Stomach (tissue), 4 donors: ENCODE measurements around the gene CLSTN3.

Experiments used
- EP300 ChIP-seq: sonication (generic); formaldehyde crosslinking; IDR thresholded peaks from one replicate; pipeline ENCODE4 v1.6.1; 2017; ENCODE audit warnings: antibody characterized with exemption
- POLR2A ChIP-seq, 4 donors: fragments of 450-650 bp; IDR thresholded peaks; one replicate each; pipeline ENCODE4 v1.6.1; 2016; ENCODE audit warnings: antibody characterized with exemption in 4 of 4, control low read depth in 2 of 4, mild to moderate bottlenecking in 1 of 4, moderate library complexity in 1 of 4
- POLR2AphosphoS5 ChIP-seq, 3 donors: sonication (generic); formaldehyde crosslinking; IDR thresholded peaks; one replicate each; pipeline ENCODE4 v1.6.1; 2016; ENCODE audit warnings: antibody characterized with exemption in 3 of 3
- TF ChIP-seq, protein P1 (sequence below), 7 experiments: fragments of 450-650 bp in 4 of 7; fragments of 200-600 bp in 3 of 7; sonication (generic) in 3 of 7; IDR thresholded peaks; one replicate each; pipeline ENCODE4 v1.5.1; 2016 to 2019; ENCODE audit warnings: antibody characterized with exemption in 7 of 7, control low read depth in 2 of 7, mild to moderate bottlenecking in 1 of 7

DNA sequence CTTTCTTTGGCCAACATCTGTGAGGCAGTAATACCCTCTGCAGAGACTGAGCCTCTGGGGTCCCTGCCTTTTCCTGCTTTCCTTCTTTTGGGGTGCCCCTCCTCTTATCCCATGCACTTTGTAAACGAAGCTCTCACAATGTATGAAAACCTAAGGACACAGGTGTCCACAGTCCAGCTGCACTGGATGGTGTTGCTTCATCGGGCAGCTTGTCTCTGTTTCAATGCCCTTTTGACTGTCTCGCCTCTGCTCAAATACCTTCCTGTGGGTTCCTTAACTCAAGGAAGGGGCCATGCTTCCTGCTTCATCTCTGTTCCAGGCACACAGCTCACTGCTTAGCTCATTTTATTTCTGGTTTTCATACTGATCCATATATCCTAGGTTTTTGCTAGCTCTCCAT, 27.6 kb upstream of the CLSTN3 start:
- TF ChIP-seq, protein P1, sequence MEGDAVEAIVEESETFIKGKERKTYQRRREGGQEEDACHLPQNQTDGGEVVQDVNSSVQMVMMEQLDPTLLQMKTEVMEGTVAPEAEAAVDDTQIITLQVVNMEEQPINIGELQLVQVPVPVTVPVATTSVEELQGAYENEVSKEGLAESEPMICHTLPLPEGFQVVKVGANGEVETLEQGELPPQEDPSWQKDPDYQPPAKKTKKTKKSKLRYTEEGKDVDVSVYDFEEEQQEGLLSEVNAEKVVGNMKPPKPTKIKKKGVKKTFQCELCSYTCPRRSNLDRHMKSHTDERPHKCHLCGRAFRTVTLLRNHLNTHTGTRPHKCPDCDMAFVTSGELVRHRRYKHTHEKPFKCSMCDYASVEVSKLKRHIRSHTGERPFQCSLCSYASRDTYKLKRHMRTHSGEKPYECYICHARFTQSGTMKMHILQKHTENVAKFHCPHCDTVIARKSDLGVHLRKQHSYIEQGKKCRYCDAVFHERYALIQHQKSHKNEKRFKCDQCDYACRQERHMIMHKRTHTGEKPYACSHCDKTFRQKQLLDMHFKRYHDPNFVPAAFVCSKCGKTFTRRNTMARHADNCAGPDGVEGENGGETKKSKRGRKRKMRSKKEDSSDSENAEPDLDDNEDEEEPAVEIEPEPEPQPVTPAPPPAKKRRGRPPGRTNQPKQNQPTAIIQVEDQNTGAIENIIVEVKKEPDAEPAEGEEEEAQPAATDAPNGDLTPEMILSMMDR (IDR thresholded peaks at IDR 0.05): no peak
- no peak for TF ChIP-seq POLR2A (IDR thresholded peaks at IDR 0.05)
- no peak for TF ChIP-seq POLR2AphosphoS5 (IDR thresholded peaks at IDR 0.05)
- TF ChIP-seq EP300: no peak
